CD14-positive monocyte (primary cell): ENCODE results near the gene ME3. TPM values are rescaled to one million over a fixed set of nuclear protein-coding genes. Genes with fewer than 3 reads are reported as not detected.

Source experiments
- DNase-seq, 3 donors: peaks; one replicate each; pipeline ENCODE4 v3.0.0-alpha.2; 2011 to 2022
- H2AFZ ChIP-seq: 2 replicates; pipeline ENCODE4 v1.6.0; 2012; ENCODE audit warnings: mild to moderate bottlenecking, low read depth, low read length, inconsistent platforms; ENCODE audit not compliant: insufficient read depth, poor library complexity, severe bottlenecking
- H3K27ac ChIP-seq, 2 donors: 1 replicate in 1 of 2; 2 replicates in 1 of 2; pipeline ENCODE4 v1.5.1; 2012 to 2013; ENCODE audit warnings: low read length in 2 of 2, control low read depth in 1 of 2, inconsistent platforms in 1 of 2, low read depth in 1 of 2, mild to moderate bottlenecking in 1 of 2
- H3K27me3 ChIP-seq, 2 donors: one replicate each; pipeline versions ENCODE4 v1.6.0 to v1.6.1; 2011 to 2013; ENCODE audit warnings: low read length in 2 of 2; ENCODE audit not compliant: control insufficient read depth in 2 of 2, insufficient read depth in 2 of 2
- H3K36me3 ChIP-seq, 2 donors: replicated peaks in 1 of 2; 1 replicate in 1 of 2; 2 replicates in 1 of 2; pipeline versions ENCODE4 v1.5.1 to v1.6.1; 2012 to 2013; ENCODE audit warnings: low read length in 2 of 2, control low read depth in 1 of 2, inconsistent platforms in 1 of 2, mild to moderate bottlenecking in 1 of 2; ENCODE audit not compliant: insufficient read depth in 2 of 2, control insufficient read depth in 1 of 2
- H3K4me1 ChIP-seq, 2 donors: 1 replicate in 1 of 2; 2 replicates in 1 of 2; pipeline versions ENCODE4 v1.5.1 to v1.6.1; 2012 to 2013; ENCODE audit warnings: low read length in 2 of 2, control low read depth in 1 of 2, inconsistent platforms in 1 of 2, mild to moderate bottlenecking in 1 of 2, moderate library complexity in 1 of 2; ENCODE audit not compliant: insufficient read depth in 2 of 2, control insufficient read depth in 1 of 2
- H3K4me2 ChIP-seq: replicated peaks from 2 replicates; pipeline ENCODE3; 2012; ENCODE audit warnings: low read length, moderate library complexity, mild to moderate bottlenecking; ENCODE audit not compliant: poor library complexity, severe bottlenecking; ENCODE audit errors: extremely low read depth
- H3K4me3 ChIP-seq, 3 experiments: fragments of 200-600 bp in 1 of 3; sonication (generic) in 1 of 3; replicated peaks in 1 of 3; 1 replicate in 2 of 3; 2 replicates in 1 of 3; pipeline ENCODE4 v1.5.1; 2011 to 2013; ENCODE audit warnings: low read length in 3 of 3, mild to moderate bottlenecking in 3 of 3, control low read depth in 2 of 3, low read depth in 2 of 3, inconsistent platforms in 1 of 3, moderate library complexity in 1 of 3
- H3K79me2 ChIP-seq: 2 replicates; pipeline ENCODE4 v1.6.0; 2012; ENCODE audit warnings: mild to moderate bottlenecking, control low read depth, inconsistent platforms, low read length, moderate library complexity; ENCODE audit not compliant: insufficient read depth
- H3K9ac ChIP-seq: 2 replicates; pipeline ENCODE4 v1.6.0; 2017; ENCODE audit warnings: low read length, mild to moderate bottlenecking; ENCODE audit not compliant: insufficient read depth, poor library complexity, severe bottlenecking
- H3K9me3 ChIP-seq, 2 donors: replicated peaks in 1 of 2; 1 replicate in 1 of 2; 2 replicates in 1 of 2; pipeline versions ENCODE4 v1.5.1 to v1.6.1; 2012 to 2013; ENCODE audit warnings: low read length in 2 of 2, control low read depth in 1 of 2; ENCODE audit not compliant: control insufficient read depth in 1 of 2, insufficient read depth in 1 of 2
- H4K20me1 ChIP-seq: 2 replicates; pipeline ENCODE4 v1.6.0; 2012; ENCODE audit warnings: mild to moderate bottlenecking, low read length, control low read depth, moderate library complexity; ENCODE audit not compliant: insufficient read depth
- H3K27ac Mint-ChIP-seq, 7 donors: one replicate each; pipeline ENCODE4 v1.8.0; 2020; ENCODE audit warnings: mild to moderate bottlenecking in 7 of 7, mixed read lengths in 7 of 7, moderate library complexity in 6 of 7, inconsistent platforms in 2 of 7
- H3K27me3 Mint-ChIP-seq, 3 donors: one replicate each; pipeline ENCODE4 v1.8.0; 2021 to 2022; ENCODE audit warnings: low read depth in 3 of 3, mild to moderate bottlenecking in 3 of 3, mixed read lengths in 3 of 3, moderate library complexity in 3 of 3, inconsistent platforms in 1 of 3
- H3K36me3 Mint-ChIP-seq, 2 donors: one replicate each; pipeline ENCODE4 v1.8.0; 2020; ENCODE audit warnings: mixed read lengths in 2 of 2, inconsistent platforms in 1 of 2, mild to moderate bottlenecking in 1 of 2
- H3K4me1 Mint-ChIP-seq: one replicate; pipeline ENCODE4 v1.8.0; 2020; ENCODE audit warnings: mild to moderate bottlenecking, mixed read lengths
- H3K4me3 Mint-ChIP-seq, 2 donors: one replicate each; pipeline ENCODE4 v1.8.0; 2020; ENCODE audit warnings: mild to moderate bottlenecking in 2 of 2, mixed read lengths in 2 of 2, moderate library complexity in 1 of 2
- H3K9me3 Mint-ChIP-seq, 7 donors: one replicate each; pipeline ENCODE4 v1.8.0; 2020 to 2022; ENCODE audit warnings: mixed read lengths in 7 of 7, mild to moderate bottlenecking in 6 of 7, moderate library complexity in 6 of 7, inconsistent platforms in 2 of 7
- CTCF ChIP-seq: fragments of 200-600 bp; IDR thresholded peaks from one replicate; pipeline ENCODE4 v1.8.0; 2022; ENCODE audit warnings: antibody characterized with exemption, mild to moderate bottlenecking
- WGBS: methylation state at CpG from one replicate; pipeline ENCODE4 v1.1.5; 2013; ENCODE audit warnings: missing lambda C conversion rate; ENCODE audit not compliant: insufficient coverage; 5-methylcytosine and 5-hydroxymethylcytosine counted together
- intact Hi-C, 2 donors: fragments of 100-400 bp; cut with micrococcal nuclease; formaldehyde crosslinking; loops; one replicate each; pipeline versions ENCODE4 v1.15.0 to v1.15.1; 2023
- polyA plus RNA-seq, 3 donors: library from polyadenylated mRNA; depleted of rRNA in 1 of 3; unstranded in 2 of 3; stranded (reverse) in 1 of 3; fragments of 300-500 nt in 2 of 3; fragments of >200 nt in 1 of 3; fragmentation: Illumina TruSeq in 2 of 3; gene quantifications; 1 replicate in 2 of 3; 2 replicates in 1 of 3; pipeline ENCODE4 v1.2.3, GENCODE V29; 2012 to 2021

Gene ME3
- polyA plus RNA-seq, 3 donors, result 0.31 to 3.0 (median 0.42) TPM

DNA sequence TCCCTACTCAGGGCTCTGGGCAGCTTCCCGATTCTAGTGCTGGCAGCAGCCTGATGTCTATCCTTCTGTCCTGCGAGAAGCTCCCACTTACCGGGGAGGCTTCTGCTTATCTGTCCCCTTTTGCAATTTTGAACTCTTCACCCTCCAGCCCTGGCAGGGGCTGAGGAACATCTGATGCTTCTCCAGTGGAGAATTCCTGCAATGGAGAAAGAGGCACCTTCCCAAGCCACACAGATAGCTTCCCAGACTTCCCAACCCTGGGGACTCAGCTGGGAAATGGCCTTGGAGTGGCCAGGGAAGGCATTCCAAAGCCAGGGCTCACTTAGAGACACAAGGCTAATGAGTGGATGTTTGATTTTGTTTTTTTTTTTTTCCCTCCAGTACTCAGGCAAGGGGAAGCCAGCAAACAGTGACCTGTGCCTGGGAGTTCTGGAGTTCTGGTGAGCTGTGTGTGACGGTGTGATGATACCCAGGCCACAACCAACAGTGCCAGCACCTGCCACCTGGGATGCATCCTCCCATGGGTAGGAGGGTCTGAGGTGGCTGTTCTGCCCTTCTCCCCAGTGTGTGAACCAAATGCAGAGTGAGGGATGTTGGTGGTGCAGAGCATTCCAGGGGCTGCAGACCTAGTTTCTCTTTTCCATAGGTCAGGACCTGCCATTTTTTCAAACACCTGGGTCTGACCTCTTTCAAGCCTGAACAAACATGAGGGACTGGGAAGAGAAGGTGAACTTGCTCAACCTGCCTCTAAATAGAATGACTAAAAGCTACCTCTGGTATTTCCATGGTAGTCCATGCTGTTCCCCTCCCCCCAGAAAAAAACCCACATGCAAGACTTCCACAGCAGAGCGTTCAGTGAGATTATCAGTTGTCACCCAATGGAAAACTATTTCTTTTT is 202.7 kb downstream of the ME3 start:
- H3K36me3 Mint-ChIP-seq, result no peaks in the 10 kb centered on the region
- H3K4me1 ChIP-seq, result no peaks in the 10 kb centered on the region
- no peaks in the 10 kb centered on the region for H3K9me3 ChIP-seq
- no peaks in the 10 kb centered on the region for H3K36me3 ChIP-seq
- no peaks in the 10 kb centered on the region for H3K27me3 ChIP-seq
- no peaks in the 10 kb centered on the region for H3K4me1 Mint-ChIP-seq
- H3K27ac Mint-ChIP-seq, result no peak overlapping the region
- peaks cover 0 to 5% (median 0%) of the 10 kb centered on the region in 7 donors for H3K9me3 Mint-ChIP-seq
- no peak overlapping the region for H3K4me3 ChIP-seq
- no peaks in the 10 kb centered on the region for H3K79me2 ChIP-seq
- H3K9ac ChIP-seq, result no peak overlapping the region
- H4K20me1 ChIP-seq, result no peaks in the 10 kb centered on the region
- no peak overlapping the region for H3K4me3 Mint-ChIP-seq
- intact Hi-C loops, result no loop called here
- H3K27me3 Mint-ChIP-seq, result peaks cover 0 to 4% (median 0%) of the 10 kb centered on the region in 3 donors
- H3K4me2 ChIP-seq, result no peak overlapping the region
- no peak for TF ChIP-seq CTCF
- no peak overlapping the region for H2AFZ ChIP-seq
- WGBS, result 100% methylated on average over 4 of the region's 5 CpGs
- H3K27ac ChIP-seq, result no peak overlapping the region
- no peak for DNase-seq

DNA sequence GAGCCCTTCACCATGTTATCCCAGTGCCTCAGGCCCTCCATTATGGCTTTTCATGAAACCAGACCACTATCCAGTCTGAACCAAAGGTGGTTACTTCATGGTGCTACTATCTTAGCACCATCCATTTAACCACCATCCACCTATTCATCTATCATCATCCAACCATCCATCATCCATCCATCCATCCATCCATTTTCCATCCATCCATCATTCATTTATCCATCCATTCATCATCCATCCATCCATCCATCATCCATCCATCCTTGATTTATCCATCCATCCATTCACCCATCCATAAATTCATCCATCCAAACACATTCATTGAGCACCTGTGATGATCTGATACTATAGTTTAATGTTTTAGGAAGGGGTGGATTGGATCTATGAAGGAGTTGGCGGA is 204.2 kb downstream of the ME3 start:
- H3K27me3 ChIP-seq, result no peaks in the 10 kb centered on the region
- Mint-ChIP-seq H3K36me3 (no peaks in the 10 kb centered on the region), H3K4me3 (no peak overlapping the region), H3K27me3 (peaks cover 0 to 4% (median 0%) of the 10 kb centered on the region in 3 donors), H3K9me3 (peaks cover 0 to 2% (median 0%) of the 10 kb centered on the region in 7 donors), H3K4me1 (no peaks in the 10 kb centered on the region), H3K27ac (no peak overlapping the region)
- intact Hi-C loops, result no loop called here
- H2AFZ ChIP-seq, result no peak overlapping the region
- no peak overlapping the region for H3K27ac ChIP-seq
- no peaks in the 10 kb centered on the region for H4K20me1 ChIP-seq
- no peak overlapping the region for H3K9ac ChIP-seq
- no peak for TF ChIP-seq CTCF
- no peaks in the 10 kb centered on the region for H3K4me1 ChIP-seq
- no peaks in the 10 kb centered on the region for H3K79me2 ChIP-seq
- H3K4me3 ChIP-seq, result no peak overlapping the region
- WGBS, result no CpG with 5 or more reads among the region's 1 CpG
- H3K36me3 ChIP-seq, result no peaks in the 10 kb centered on the region
- DNase-seq, result no peak
- H3K9me3 ChIP-seq, result no peaks in the 10 kb centered on the region
- H3K4me2 ChIP-seq, result no peak overlapping the region
